Measurements from ENCODE around the gene SCRN3.
A peak's percentile ranks its signal among the peaks of the same experiment; 100 is the strongest.
"Not testable (repeated sequence)": the region's sequence is repeated elsewhere in the genome, so short reads cannot be mapped to it uniquely, and the experiment has no call there.

DNA sequence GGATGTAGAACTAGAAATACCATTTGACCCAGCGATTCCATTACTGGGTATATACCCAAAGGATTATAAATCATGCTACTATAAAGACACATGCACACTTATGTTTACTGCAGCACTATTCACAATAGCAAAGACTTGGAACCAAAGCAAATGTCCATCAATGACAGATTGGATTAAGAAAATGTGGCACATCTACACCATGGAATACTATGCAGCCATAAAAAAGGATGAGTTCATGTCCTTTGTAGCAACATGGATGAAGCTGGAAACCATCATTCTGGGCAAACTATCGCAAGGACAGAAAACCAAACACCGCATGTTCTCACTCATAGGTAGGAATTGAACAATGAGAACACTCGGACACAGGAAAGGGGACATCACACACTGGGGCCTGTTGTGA, 35.9 kb upstream of the SCRN3 start:
- TF ChIP-seq, protein P1, sequence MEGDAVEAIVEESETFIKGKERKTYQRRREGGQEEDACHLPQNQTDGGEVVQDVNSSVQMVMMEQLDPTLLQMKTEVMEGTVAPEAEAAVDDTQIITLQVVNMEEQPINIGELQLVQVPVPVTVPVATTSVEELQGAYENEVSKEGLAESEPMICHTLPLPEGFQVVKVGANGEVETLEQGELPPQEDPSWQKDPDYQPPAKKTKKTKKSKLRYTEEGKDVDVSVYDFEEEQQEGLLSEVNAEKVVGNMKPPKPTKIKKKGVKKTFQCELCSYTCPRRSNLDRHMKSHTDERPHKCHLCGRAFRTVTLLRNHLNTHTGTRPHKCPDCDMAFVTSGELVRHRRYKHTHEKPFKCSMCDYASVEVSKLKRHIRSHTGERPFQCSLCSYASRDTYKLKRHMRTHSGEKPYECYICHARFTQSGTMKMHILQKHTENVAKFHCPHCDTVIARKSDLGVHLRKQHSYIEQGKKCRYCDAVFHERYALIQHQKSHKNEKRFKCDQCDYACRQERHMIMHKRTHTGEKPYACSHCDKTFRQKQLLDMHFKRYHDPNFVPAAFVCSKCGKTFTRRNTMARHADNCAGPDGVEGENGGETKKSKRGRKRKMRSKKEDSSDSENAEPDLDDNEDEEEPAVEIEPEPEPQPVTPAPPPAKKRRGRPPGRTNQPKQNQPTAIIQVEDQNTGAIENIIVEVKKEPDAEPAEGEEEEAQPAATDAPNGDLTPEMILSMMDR (IDR thresholded peaks at IDR 0.05), result not testable (repeated sequence)
- TF ChIP-seq CEBPB (IDR thresholded peaks at IDR 0.05); MAX (IDR thresholded peaks at IDR 0.05); SREBF2 (IDR thresholded peaks at IDR 0.05); POLR2A (IDR thresholded peaks at IDR 0.05; ENCODE audit: low read length); MYC (IDR thresholded peaks at IDR 0.05; ENCODE audit: borderline replicate concordance, low read length); SMC3 (IDR thresholded peaks at IDR 0.05); ESRRA (IDR thresholded peaks at IDR 0.05; ENCODE audit: borderline replicate concordance, low read length): not testable (repeated sequence)
- TF ChIP-seq, protein P2, sequence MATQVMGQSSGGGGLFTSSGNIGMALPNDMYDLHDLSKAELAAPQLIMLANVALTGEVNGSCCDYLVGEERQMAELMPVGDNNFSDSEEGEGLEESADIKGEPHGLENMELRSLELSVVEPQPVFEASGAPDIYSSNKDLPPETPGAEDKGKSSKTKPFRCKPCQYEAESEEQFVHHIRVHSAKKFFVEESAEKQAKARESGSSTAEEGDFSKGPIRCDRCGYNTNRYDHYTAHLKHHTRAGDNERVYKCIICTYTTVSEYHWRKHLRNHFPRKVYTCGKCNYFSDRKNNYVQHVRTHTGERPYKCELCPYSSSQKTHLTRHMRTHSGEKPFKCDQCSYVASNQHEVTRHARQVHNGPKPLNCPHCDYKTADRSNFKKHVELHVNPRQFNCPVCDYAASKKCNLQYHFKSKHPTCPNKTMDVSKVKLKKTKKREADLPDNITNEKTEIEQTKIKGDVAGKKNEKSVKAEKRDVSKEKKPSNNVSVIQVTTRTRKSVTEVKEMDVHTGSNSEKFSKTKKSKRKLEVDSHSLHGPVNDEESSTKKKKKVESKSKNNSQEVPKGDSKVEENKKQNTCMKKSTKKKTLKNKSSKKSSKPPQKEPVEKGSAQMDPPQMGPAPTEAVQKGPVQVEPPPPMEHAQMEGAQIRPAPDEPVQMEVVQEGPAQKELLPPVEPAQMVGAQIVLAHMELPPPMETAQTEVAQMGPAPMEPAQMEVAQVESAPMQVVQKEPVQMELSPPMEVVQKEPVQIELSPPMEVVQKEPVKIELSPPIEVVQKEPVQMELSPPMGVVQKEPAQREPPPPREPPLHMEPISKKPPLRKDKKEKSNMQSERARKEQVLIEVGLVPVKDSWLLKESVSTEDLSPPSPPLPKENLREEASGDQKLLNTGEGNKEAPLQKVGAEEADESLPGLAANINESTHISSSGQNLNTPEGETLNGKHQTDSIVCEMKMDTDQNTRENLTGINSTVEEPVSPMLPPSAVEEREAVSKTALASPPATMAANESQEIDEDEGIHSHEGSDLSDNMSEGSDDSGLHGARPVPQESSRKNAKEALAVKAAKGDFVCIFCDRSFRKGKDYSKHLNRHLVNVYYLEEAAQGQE (IDR thresholded peaks at IDR 0.05), result not testable (repeated sequence)
- TF ChIP-seq KDM1A (IDR thresholded peaks at IDR 0.05; ENCODE audit: low read depth), result 0 out of 2 replicates have a peak, but pooled peaks have one; percentile 30

All from A549 (cell line).